ENCODE data around the gene IPMK.
A peak's percentile ranks its signal among the peaks of the same experiment; 100 is the strongest.
"Not testable (repeated sequence)": the region's sequence is repeated elsewhere in the genome, so short reads cannot be mapped to it uniquely, and the experiment has no call there.

IPMK gene

GRCh38 chr10:58220769-58221451 is 46.8 kb downstream of the IPMK start:
- DNase-seq (ENCODE audit: low spot score) = no peak

DNA sequence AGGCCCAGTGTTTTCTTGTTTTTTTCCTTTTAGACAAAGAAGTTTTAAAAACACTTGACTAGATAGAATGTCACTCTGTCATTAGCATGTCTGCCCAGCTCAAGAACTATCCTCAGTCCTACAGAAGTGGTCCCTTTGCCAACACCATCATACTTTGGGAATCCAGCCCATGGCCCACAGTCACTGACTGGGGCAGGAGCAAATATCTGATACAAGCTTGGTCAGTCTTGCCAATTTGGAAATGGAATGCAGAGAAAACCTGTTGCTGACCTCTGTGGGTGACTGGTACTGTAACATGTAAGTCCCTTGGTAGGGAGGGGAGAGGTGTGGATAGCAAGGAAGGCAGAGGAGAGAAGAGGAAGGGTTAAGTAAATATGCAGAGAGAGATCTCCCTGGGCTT is 47.8 kb downstream of the IPMK start:
- DNase-seq (ENCODE audit: low spot score) = no peak

DNA sequence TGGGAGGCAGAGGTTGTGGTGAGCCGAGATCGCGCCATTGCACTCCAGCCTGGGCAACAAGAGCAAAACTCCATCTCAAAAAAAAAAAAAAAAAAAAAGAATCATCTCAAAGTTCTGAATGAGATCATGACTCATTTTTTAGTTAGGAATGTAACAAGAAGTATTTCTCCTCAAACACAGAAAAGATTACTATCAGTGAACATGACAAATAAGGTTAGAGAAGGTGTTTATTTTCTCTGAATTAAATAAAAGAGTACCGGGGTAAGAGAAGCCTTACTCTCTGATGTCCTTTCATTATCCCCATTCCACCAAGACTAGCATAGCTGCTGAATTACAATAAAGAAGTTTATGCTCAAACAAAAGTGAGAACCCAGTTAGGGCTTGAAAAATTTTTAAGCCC is 50.1 kb downstream of the IPMK start:
- DNase-seq (ENCODE audit: low spot score) = no peak

DNA sequence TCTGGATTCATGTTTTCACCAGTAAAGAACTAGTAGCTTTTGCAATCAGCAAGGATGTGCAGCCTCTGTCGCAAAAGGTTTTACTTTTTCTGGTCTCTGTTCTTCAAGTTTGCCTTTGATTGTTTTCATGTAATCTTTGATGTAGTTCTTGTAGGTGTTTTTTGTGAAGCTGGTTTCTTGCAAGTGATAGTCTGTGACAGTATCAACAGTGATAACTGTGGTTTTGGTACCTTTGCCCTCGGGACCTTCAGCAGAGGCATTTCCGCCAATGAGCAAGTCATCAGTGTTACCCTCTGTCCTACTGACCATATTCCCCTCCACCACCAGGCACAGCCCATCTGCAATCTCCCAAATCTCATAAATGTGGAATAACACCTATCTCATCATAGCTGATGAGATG is 55.1 kb downstream of the IPMK start:
- no peak for DNase-seq (ENCODE audit: low spot score)

GRCh38 chr10:58210160-58210559 is 57.5 kb downstream of the IPMK start:
- DNase-seq (ENCODE audit: low spot score) = no peak

DNA sequence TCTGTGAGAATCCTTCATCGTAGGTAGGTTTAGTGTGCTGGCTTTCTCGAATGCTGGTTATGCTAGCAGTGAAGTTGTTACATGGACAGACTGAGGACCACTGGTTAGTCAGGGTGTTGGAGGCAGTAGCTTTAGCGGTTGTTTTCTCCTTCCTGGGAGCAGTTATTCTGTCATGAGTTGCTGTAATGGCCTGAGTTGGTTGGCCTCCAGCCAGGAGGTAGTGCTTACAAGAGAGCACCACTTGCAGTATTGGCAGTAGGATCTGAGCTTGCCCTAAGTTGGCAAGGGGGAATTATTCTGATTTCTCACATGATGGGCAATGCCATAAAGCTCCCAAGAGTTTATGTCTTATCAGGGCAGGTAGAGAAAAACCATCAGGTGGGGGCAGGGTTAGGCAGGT is 58.0 kb downstream of the IPMK start:
- DNase-seq (ENCODE audit: low spot score) = no peak

- no peak for DNase-seq (ENCODE audit: low spot score)
Observed at GRCh38 chr10:58206251-58206650, 61.4 kb downstream of the IPMK start.

DNA sequence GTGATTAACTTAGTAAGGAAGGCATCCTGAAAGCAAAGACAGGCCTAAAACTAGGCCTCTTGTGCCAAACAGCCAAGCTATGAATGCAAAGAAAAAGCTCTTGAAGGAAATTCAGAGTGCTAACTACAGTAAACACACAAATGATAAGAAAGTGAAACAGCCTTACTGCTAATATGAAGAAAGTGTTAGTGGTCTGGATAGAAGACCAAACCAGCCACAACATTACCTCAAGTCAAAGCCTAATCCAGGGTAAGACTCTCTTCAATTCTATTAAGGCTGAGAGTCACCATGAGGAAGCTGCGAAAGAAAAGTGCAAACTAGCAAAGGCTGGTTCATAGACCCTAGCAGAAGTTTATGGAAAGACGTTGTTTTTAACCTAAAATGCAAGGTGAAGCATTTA is 66.0 kb downstream of the IPMK start:
- DNase-seq (ENCODE audit: low spot score) = no peak

- DNase-seq (ENCODE audit: low spot score) = no peak
Observed at GRCh38 chr10:58189269-58189668, 78.4 kb downstream of the IPMK start.

DNA sequence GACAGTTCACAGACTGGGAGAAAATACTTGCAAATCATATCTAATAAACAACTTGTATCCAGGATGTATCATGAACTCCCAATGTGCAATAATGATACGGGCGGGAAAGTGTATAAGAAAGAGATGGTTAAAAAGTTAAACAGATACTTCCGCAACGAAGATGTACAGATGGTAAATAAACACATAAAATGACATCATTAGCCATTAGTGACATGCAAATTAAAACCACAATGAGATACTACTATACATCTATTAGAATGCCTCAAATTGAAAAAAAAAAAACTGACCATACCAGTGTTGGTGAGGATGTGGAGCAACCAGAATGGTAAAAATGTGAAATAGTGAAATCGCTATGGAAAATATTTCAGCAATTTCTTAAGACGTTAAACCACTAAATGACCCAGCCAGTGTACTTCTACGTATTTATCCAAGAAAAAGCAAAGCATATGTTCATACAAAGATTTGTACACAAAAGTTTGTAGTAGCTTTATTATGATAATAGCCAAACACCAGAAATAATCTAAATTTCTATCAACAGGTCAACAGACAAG is 83.5 kb downstream of the IPMK start:
- DNase-seq (ENCODE audit: low spot score) = no peak

DNA sequence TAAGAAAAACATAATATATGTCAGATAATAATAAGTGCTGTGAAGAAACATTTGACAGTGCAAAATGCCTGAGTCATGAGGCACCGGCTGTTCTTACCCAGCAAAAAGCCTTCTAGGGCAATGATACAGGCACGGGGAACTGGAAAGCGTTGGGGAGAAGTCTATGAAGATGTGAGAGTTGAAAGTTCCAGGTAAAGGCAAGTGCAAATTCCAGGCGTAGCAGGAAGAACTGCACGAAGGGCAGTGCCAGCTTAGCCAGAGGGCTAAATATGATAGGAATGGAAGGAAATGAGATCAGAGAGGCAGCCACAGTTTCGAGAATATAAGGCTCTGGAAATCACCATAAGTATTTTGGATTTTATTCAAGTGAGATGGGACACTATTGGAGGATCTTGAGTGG is 87.0 kb downstream of the IPMK start:
- DNase-seq (ENCODE audit: low spot score) = no peak

- DNase-seq (ENCODE audit: low spot score) = no peak
Observed at GRCh38 chr10:58179238-58179637, 88.5 kb downstream of the IPMK start.

DNA sequence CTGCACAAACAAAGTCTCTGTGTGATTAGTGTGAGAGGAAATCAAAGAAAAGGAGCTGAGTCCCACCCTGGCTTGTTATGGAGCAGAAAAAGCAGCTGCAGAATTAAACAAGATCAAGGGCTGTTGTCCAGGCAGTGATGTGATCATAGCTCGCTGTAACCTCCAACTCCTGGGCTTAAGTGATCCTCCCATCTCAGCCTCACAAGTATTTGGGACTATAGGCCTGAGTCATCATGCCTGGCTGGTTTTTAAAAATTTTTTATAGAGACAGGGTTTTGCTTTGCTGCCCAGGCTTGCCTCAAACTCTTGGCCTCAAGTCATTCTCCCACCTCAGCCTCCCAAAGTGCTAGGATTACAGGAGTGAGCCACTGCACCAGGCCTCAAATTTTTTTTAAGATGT is 88.9 kb downstream of the IPMK start:
- DNase-seq (ENCODE audit: low spot score) = no peak

- DNase-seq (ENCODE audit: low spot score) = peak; percentile 19
Observed at GRCh38 chr10:58177362-58177947, 90.2 kb downstream of the IPMK start.

GRCh38 chr10:58175990-58176900 is 91.4 kb downstream of the IPMK start:
- DNase-seq (ENCODE audit: low spot score) = no peak

GRCh38 chr10:58174831-58175230 is 92.9 kb downstream of the IPMK start:
- no peak for DNase-seq (ENCODE audit: low spot score)

- no peak for DNase-seq (ENCODE audit: low spot score)
Observed at GRCh38 chr10:58173391-58173790, 94.3 kb downstream of the IPMK start.

DNA sequence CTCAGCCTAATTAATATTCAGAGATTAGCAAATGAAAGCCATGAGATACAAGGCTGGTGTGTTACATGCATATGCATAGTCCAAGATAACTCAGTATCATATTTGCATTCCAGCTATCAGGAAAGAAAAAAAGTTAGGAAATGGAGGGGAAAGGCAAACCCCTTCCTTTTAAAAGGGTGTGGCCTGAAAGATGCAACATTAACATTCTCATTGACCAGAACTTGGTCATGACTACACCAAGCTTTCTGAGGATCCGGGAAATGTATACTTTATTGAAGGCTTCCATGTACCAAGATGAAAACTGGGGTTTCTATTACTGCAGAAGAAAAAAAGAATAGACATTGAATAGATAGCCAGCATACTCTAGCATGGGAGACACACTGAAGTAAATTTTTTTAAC is 96.5 kb downstream of the IPMK start:
- DNase-seq (ENCODE audit: low spot score) = no peak

GRCh38 chr10:58164517-58164916 is 103.2 kb downstream of the IPMK start:
- no peak for DNase-seq (ENCODE audit: low spot score)

GRCh38 chr10:58158806-58159205 is 108.9 kb downstream of the IPMK start:
- DNase-seq (ENCODE audit: low spot score) = no peak

GRCh38 chr10:58157076-58157766 is 110.5 kb downstream of the IPMK start:
- no peak for DNase-seq (ENCODE audit: low spot score)

DNA sequence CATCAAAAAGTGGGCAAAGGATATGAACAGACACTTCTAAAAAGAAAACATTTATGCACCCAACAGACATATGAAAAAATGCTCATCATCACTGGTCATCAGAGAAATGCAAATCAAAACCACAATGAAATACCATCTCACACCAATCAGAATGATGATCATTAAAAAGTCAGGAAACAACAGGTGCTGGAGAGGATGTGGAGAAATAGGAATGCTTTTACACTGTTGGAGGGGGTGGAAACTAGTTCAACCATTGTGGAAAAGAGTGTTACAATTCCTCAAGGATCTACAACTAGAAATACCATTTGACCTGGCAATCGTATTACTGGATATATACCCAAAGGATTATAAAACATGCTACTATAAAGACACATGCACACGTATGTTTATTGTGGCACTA is 111.8 kb downstream of the IPMK start:
- DNase-seq (ENCODE audit: low spot score) = not testable (repeated sequence)
